PC-3 (cell line): Measurements from ENCODE around the gene BPHL.

ENCODE experiments used
- EZH2 ChIP-seq: fragments of 300-600 bp; sonication (generic); IDR thresholded peaks from one replicate; pipeline ENCODE4 v1.6.1; 2017; ENCODE audit warnings: antibody characterized with exemption, mild to moderate bottlenecking, low read length; ENCODE audit not compliant: unreplicated experiment
- EZH2phosphoT487 ChIP-seq: fragments of 300-600 bp; sonication (generic); IDR thresholded peaks from 2 replicates; pipeline ENCODE4 v1.6.1; 2018; ENCODE audit warnings: mild to moderate bottlenecking, antibody characterized with exemption, low read length, borderline replicate concordance
- TF ChIP-seq, protein P1 (sequence below): fragments of 300-600 bp; sonication (generic); conservative IDR thresholded peaks from 2 replicates; pipeline ENCODE4 v1.5.1; 2017; ENCODE audit warnings: antibody characterized with exemption, low read depth, mild to moderate bottlenecking, low read length

DNA sequence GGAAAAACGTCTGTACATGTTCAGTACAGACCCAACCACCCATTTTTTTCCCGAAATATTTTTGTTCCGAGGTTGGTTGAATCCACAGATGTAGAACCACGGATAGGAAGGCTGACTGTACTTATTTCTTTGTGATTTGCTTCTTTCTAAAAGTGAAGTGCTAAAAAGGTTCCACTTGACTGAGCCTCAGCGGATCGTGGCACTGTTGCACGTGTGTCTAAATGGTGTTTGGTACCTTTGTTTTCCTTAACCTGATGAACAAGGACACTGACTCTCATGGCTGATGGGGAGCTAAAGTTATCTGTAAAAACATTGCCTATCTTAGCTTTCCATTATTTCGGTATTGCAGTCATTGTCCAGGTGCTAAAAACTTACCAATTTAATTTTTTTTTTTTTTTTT lies 6.2 kb downstream of the BPHL start:
- TF ChIP-seq EZH2phosphoT487 (no peak), EZH2 (no peak)
- TF ChIP-seq, protein P1, sequence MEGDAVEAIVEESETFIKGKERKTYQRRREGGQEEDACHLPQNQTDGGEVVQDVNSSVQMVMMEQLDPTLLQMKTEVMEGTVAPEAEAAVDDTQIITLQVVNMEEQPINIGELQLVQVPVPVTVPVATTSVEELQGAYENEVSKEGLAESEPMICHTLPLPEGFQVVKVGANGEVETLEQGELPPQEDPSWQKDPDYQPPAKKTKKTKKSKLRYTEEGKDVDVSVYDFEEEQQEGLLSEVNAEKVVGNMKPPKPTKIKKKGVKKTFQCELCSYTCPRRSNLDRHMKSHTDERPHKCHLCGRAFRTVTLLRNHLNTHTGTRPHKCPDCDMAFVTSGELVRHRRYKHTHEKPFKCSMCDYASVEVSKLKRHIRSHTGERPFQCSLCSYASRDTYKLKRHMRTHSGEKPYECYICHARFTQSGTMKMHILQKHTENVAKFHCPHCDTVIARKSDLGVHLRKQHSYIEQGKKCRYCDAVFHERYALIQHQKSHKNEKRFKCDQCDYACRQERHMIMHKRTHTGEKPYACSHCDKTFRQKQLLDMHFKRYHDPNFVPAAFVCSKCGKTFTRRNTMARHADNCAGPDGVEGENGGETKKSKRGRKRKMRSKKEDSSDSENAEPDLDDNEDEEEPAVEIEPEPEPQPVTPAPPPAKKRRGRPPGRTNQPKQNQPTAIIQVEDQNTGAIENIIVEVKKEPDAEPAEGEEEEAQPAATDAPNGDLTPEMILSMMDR = no peak
